ENCODE results near the gene TEX11. TPM values are rescaled to one million over a fixed set of nuclear protein-coding genes. Genes with fewer than 3 reads are reported as not detected.

TEX11 gene
- total and polyA plus RNA-seq, 2 experiments from 2014 or later, result 0.60 to 1.0 TPM

GRCh38 chrX:70825366-70825765, 83.1 kb downstream of the TEX11 start:
- no peaks in the 10 kb centered on the region for H3K9me3 Mint-ChIP-seq
- H3K27me3 Mint-ChIP-seq (ENCODE audit: insufficient read depth, low read depth, poor library complexity), result peaks cover under 1% of the 10 kb centered on the region
- no peaks in the 10 kb centered on the region for H3K36me3 ChIP-seq (ENCODE audit: insufficient read depth)
- H3K27me3 ChIP-seq (ENCODE audit: insufficient read depth), result no peaks in the 10 kb centered on the region
- no peak overlapping the region for H2AFZ ChIP-seq
- TF ChIP-seq JUNB (IDR thresholded peaks at IDR 0.05; ENCODE audit: unreplicated experiment) (no peak), CREB1 (CRISPR knock-in tag; IDR thresholded peaks at IDR 0.05; ENCODE audit: low read depth) (no peak), ZNF462 (CRISPR knock-in tag; IDR thresholded peaks at IDR 0.05) (no peak), STAT1 (IDR thresholded peaks at IDR 0.05; ENCODE audit: unreplicated experiment) (no peak), ZNF331 (CRISPR knock-in tag; IDR thresholded peaks at IDR 0.05; ENCODE audit: low read depth) (no peak), ETS1 (IDR thresholded peaks at IDR 0.05) (no peak)
- ATAC-seq, result no peak
- H4K20me1 ChIP-seq (replicated peaks; ENCODE audit: insufficient read depth), result no peaks in the 10 kb centered on the region
- no peaks in the 10 kb centered on the region for H3K36me3 Mint-ChIP-seq (ENCODE audit: low read depth)
- H3K9me2 ChIP-seq (ENCODE audit: insufficient read depth), result no peaks in the 10 kb centered on the region
- no peaks in the 10 kb centered on the region for H3F3A ChIP-seq (replicated peaks; ENCODE audit: low read depth)
- no peaks in the 10 kb centered on the region for H3K79me2 ChIP-seq (replicated peaks; ENCODE audit: insufficient read depth)
- H3K27ac Mint-ChIP-seq, result no peak overlapping the region
- 0 out of 2 replicates have a peak, but pooled peaks cover 5% of the 10 kb centered on the region for H3K4me1 ChIP-seq (ENCODE audit: insufficient read depth)
- H3K4me3 Mint-ChIP-seq, result no peak overlapping the region
- no peak overlapping the region for H3K4me3 ChIP-seq
- peaks cover 8% of the 10 kb centered on the region; the same call in 2 of the 3 replicates for H3K4me1 Mint-ChIP-seq
- no peak overlapping the region for H3K27ac ChIP-seq (ENCODE audit: low read depth)
- no peak for DNase-seq (ENCODE audit: low spot score)
- H3K4me2 ChIP-seq, result no peak overlapping the region
